MCF 10A (cell line): Measurements from ENCODE around the gene LDLRAD4. TPM values are rescaled to one million over a fixed set of nuclear protein-coding genes. Genes with fewer than 3 reads are reported as not detected.

Experiments
- BruUV-seq: library from RNA; stranded (reverse); fragments of 400-500 nt; replicated peaks from 2 replicates; lab custom pipeline; 2021; lab: Mats Ljungman, UMichigan
- CTCF ChIA-PET: fragments of 300-600 bp; sonication (Branson Sonifier 250); formaldehyde crosslinking; extraction: SDS; loops from one replicate; lab custom pipeline; 2021; ENCODE audit warnings: antibody characterized with exemption, inconsistent platforms; lab: Yijun Ruan, JAX
- POLR2A ChIA-PET: fragments of 300-600, 350-650 bp; sonication (Branson Sonifier 250); formaldehyde crosslinking; extraction: SDS; loops from one replicate; lab custom pipeline; 2020; ENCODE audit warnings: antibody characterized with exemption, inconsistent platforms; lab: Yijun Ruan, JAX
- DNase-seq: peaks from one replicate; pipeline ENCODE4 v3.0.0-alpha.2; 2018; ENCODE audit not compliant: unreplicated experiment
- H3K27ac Mint-ChIP-seq: one replicate; pipeline ENCODE4 v1.8.0; 2022; ENCODE audit warnings: mild to moderate bottlenecking, low read depth, mixed read lengths; ENCODE audit not compliant: unreplicated experiment
- H3K27me3 Mint-ChIP-seq: one replicate; pipeline ENCODE4 v1.8.0; 2022; ENCODE audit warnings: mixed read lengths; ENCODE audit not compliant: insufficient read depth, unreplicated experiment
- H3K36me3 Mint-ChIP-seq: one replicate; pipeline ENCODE4 v1.8.0; 2022; ENCODE audit warnings: mild to moderate bottlenecking, moderate library complexity, mixed read lengths; ENCODE audit not compliant: insufficient read depth, unreplicated experiment
- H3K4me1 Mint-ChIP-seq: one replicate; pipeline ENCODE4 v1.8.0; 2022; ENCODE audit warnings: mixed read lengths; ENCODE audit not compliant: insufficient read depth, unreplicated experiment
- H3K4me3 Mint-ChIP-seq: one replicate; pipeline ENCODE4 v1.8.0; 2022; ENCODE audit warnings: mild to moderate bottlenecking, moderate library complexity, mixed read lengths; ENCODE audit not compliant: unreplicated experiment
- H3K9me3 Mint-ChIP-seq: one replicate; pipeline ENCODE4 v1.8.0; 2022; ENCODE audit warnings: mixed read lengths; ENCODE audit not compliant: unreplicated experiment
- CTCF ChIP-seq: fragments of 200-600 bp; IDR thresholded peaks from one replicate; pipeline ENCODE4 v1.8.0; 2022; ENCODE audit warnings: antibody characterized with exemption, mild to moderate bottlenecking; ENCODE audit not compliant: unreplicated experiment
- intact Hi-C: fragments of 100-400 bp; cut with micrococcal nuclease; formaldehyde crosslinking; loops from 2 replicates; pipeline ENCODE4 v1.14.1; 2022
- total RNA-seq: library from RNA; stranded (reverse); gene quantifications from 2 replicates; pipeline ENCODE4 v1.2.3, GENCODE V29; 2022

LDLRAD4 gene
- total RNA-seq, 1 experiment from 2014 or later = not detected

GRCh38 chr18:13614641-13615288, 396.2 kb downstream of the LDLRAD4 start:
- peaks cover 6% of the 10 kb centered on the region for H3K4me1 Mint-ChIP-seq
- no peak overlapping the region for H3K4me3 Mint-ChIP-seq
- intact Hi-C loops = loop anchor here (10.0 kb wide), 1 partner anchor 400 kb away; the partner anchor contains the start of gene LDLRAD4
- TF ChIP-seq CTCF = no peak
- no peak for DNase-seq
- no TSS peak for BruUV-seq
- CTCF ChIA-PET = interaction anchor here (0.5 to 1.2 kb wide), 2 partner anchors 32 to 129 kb away, joined by 3 to 6 read pairs; no protein-coding TSS in a partner anchor
- H3K9me3 Mint-ChIP-seq = no peaks in the 10 kb centered on the region
- no peak overlapping the region for H3K27ac Mint-ChIP-seq
- POLR2A ChIA-PET = no interaction called here
- H3K36me3 Mint-ChIP-seq = no peaks in the 10 kb centered on the region
- H3K27me3 Mint-ChIP-seq = peaks cover 42% of the 10 kb centered on the region

GRCh38 chr18:13615432-13615861, 396.9 kb downstream of the LDLRAD4 start:
- BruUV-seq = no TSS peak
- intact Hi-C loops = loop anchor here (10.0 kb wide), 1 partner anchor 401 kb away; the partner anchor contains the start of gene LDLRAD4
- Mint-ChIP-seq H3K36me3 (no peaks in the 10 kb centered on the region), H3K9me3 (no peaks in the 10 kb centered on the region), H3K27me3 (peaks cover 42% of the 10 kb centered on the region), H3K27ac (no peak overlapping the region), H3K4me3 (no peak overlapping the region), H3K4me1 (peaks cover 6% of the 10 kb centered on the region)
- ChIA-PET CTCF (interaction anchor here (1.2 kb wide), 1 partner anchor 33 kb away, joined by 3 read pairs; no protein-coding TSS in a partner anchor), POLR2A (no interaction called here)
- no peak for DNase-seq
- TF ChIP-seq CTCF = no peak

- peaks cover 6% of the 10 kb centered on the region for H3K4me1 Mint-ChIP-seq
- CTCF ChIA-PET = interaction anchor here (1.2 kb wide), 1 partner anchor 33 kb away, joined by 3 read pairs; no protein-coding TSS in a partner anchor
- DNase-seq = no peak
- intact Hi-C loops = loop anchor here (10.0 kb wide), 1 partner anchor 401 kb away; the partner anchor contains the start of gene LDLRAD4
- no peak for TF ChIP-seq CTCF
- no peak overlapping the region for H3K27ac Mint-ChIP-seq
- no peaks in the 10 kb centered on the region for H3K36me3 Mint-ChIP-seq
- H3K27me3 Mint-ChIP-seq = peaks cover 41% of the 10 kb centered on the region
- no peak overlapping the region for H3K4me3 Mint-ChIP-seq
- no peaks in the 10 kb centered on the region for H3K9me3 Mint-ChIP-seq
- POLR2A ChIA-PET = no interaction called here
- BruUV-seq = no TSS peak
Observed at GRCh38 chr18:13616041-13616440, 397.5 kb downstream of the LDLRAD4 start.

- no peak overlapping the region for H3K27ac Mint-ChIP-seq
- no peak overlapping the region for H3K4me3 Mint-ChIP-seq
- no TSS peak for BruUV-seq
- TF ChIP-seq CTCF = no peak
- H3K4me1 Mint-ChIP-seq = peaks cover 2% of the 10 kb centered on the region
- ChIA-PET POLR2A (no interaction called here), CTCF (no interaction called here)
- H3K36me3 Mint-ChIP-seq = no peaks in the 10 kb centered on the region
- no peaks in the 10 kb centered on the region for H3K9me3 Mint-ChIP-seq
- intact Hi-C loops = loop anchor here (10.0 kb wide), 1 partner anchor 402 kb away; the partner anchor contains the start of gene LDLRAD4
- H3K27me3 Mint-ChIP-seq = peaks cover 36% of the 10 kb centered on the region
- no peak for DNase-seq
Observed at GRCh38 chr18:13616525-13617035, 398.0 kb downstream of the LDLRAD4 start.
